ENCODE data around the gene AGAP9. TPM values are rescaled to one million over a fixed set of nuclear protein-coding genes. Genes with fewer than 3 reads are reported as not detected.
"Not testable (repeated sequence)": the region's sequence is repeated elsewhere in the genome, so short reads cannot be mapped to it uniquely, and the experiment has no call there.

Gene AGAP9
- polyA plus RNA-seq, 1 donor from 2014 or later, result 0.90 TPM

DNA sequence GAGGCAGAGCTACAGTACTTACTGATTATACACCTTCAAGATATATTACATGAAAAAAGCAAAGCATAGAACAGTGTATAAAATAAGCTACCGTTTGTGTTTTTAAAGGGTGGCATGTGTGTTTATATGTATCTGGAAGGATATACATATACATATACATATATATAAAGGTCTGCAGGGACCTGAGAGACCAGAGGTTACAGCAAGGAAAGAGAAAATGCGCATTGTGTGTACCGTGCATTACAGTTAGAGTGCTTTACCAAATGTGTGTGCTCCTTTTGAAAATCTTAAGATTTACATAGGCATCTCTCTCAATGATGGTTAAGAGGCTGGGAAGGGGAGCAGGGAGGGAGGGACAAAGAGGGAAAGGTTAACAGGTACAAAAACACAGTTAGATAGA is 23.8 kb upstream of the AGAP9 start:
- H3K4me1 Mint-ChIP-seq, H3K27me3 Mint-ChIP-seq, H3K27ac Mint-ChIP-seq, H3K36me3 Mint-ChIP-seq, H3K4me3 Mint-ChIP-seq, H3K9me3 Mint-ChIP-seq: not testable (repeated sequence)

DNA sequence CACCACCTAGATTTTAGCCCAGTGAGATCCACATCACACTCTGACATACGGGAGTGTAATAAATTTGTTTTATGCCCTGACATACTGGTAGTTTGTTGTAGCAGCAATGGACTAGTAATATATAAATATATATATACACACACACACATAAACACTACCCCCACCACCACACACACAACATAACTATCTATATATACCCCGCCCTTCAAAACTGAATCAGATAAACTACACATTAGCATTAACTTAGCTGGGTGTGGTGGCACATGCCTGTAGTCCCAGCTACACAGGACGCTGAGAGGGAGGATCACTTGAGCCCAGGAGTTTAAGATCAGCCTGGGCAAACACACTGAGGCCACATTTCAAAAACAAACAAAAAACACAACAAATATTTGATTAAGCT is 13.0 kb upstream of the AGAP9 start:
- not testable (repeated sequence) for H3K4me1 Mint-ChIP-seq, H3K36me3 Mint-ChIP-seq, H3K27ac Mint-ChIP-seq, H3K4me3 Mint-ChIP-seq, H3K9me3 Mint-ChIP-seq, H3K27me3 Mint-ChIP-seq

DNA sequence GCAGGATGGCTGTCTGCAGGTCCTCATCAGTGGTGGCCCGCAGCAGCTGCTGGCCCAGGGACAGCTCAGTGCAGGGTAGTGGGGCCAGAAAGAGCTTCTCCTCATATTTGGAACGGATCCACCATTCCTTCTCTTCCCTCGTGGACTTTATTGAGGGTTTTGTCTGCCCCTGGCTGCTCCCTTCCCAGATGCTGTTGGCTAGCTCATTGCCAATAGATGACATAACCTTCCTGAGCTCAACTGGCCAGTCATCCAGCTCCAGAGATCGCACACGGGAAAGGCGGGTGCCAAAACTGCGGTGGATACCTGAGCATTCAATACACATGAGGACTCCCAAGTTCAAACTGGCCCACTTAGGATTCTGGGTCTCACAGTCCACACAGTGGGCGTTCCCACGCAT is 21.1 kb downstream of the AGAP9 start:
- not testable (repeated sequence) for H3K27me3 Mint-ChIP-seq, H3K4me3 Mint-ChIP-seq, H3K27ac Mint-ChIP-seq, H3K4me1 Mint-ChIP-seq, H3K9me3 Mint-ChIP-seq, H3K36me3 Mint-ChIP-seq

DNA sequence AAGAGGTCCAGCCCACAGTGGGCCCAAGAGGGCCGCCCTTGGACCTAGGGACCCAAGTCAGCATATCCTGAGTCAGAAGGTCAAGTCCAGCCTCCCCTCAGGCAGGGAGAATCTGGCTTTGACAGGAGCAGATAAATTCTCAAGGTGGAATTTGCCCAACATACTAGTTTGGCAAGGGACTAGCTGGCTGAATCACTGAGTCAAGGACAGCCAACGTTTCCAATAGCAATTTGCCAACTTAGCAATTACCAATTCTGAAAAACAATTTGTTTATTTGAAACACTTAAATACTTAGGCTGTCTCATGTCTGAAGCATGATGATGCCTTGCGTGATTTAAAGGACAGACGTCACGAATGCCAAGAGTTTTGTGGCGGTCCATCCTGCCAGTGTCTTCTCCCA is 29.2 kb downstream of the AGAP9 start:
- not testable (repeated sequence) for H3K27me3 Mint-ChIP-seq, H3K36me3 Mint-ChIP-seq, H3K4me3 Mint-ChIP-seq, H3K27ac Mint-ChIP-seq, H3K9me3 Mint-ChIP-seq, H3K4me1 Mint-ChIP-seq

DNA sequence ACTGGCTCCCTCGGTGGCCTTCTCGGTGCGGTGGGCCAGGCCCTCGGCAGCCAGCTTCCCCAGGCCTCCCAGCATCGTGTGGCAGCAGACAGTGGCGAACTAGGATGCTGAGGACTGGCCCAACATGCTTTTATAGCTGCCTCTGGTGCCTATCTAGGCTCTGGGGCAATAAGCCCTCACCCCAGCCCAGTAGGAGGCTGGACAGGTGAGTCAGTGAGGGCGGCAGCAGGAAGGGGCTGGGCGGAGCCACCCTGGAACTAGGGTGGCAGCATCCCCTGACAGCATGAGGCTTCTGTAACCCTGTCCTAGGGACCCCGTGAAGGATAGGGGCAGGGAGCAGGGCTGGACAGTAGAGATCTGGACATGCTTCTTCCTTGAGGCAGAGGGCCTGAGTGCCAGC is 31.8 kb downstream of the AGAP9 start, which contains the start of gene FAM25G:
Gene FAM25G, minus strand, starts transcription at position 101 of the 400 bp plus-strand sequence. Its CDS starts 26 bp downstream, at position 75.
- H3K27me3 Mint-ChIP-seq, result not testable (repeated sequence)

DNA sequence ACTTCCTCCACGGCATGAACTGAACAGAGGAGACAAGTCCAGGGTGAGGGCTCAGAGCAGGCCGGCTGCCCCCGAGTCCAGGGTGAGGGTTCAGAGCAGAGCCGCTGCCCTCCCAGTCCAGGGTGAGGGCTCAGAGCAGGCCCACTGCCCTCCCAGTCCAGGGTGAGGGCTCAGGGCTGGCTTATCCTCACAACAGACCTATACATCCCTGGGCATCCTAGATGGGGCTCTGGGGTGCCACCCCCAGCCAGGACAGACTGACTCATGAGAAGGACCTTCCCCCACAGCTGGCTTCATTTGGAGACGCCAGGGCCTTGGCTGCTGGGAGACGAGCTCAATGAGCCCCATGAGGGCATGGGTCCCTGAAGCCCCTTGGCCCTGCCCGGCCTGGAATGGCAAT is 33.8 kb downstream of the AGAP9 start:
- not testable (repeated sequence) for H3K4me1 Mint-ChIP-seq, H3K27me3 Mint-ChIP-seq, H3K4me3 Mint-ChIP-seq, H3K9me3 Mint-ChIP-seq, H3K27ac Mint-ChIP-seq, H3K36me3 Mint-ChIP-seq

More for the DNA sequence above, 31.8 kb downstream of the AGAP9 start, which contains the start of gene FAM25G:
- not testable (repeated sequence) for H3K4me1 Mint-ChIP-seq, H3K27ac Mint-ChIP-seq, H3K4me3 Mint-ChIP-seq, H3K36me3 Mint-ChIP-seq, H3K9me3 Mint-ChIP-seq

DNA sequence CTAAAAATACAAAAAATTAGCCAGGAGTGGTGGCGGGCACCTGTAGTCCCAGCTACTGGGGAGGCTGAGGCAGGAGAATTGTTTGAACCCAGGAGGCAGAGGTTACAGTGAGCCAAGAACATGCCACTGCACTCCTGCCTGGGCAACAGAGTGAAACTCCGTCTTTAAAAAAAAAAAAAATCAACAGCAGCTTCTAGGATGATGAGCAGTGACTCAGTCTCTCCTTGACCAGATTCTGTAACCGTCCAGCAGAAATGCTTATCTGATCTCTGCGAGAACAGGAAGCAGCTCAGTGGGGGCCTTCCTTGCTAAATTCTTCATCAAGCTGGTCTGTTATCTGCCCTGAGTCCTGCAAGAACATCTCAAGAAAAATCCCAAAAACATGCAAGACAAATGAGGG is 37.5 kb downstream of the AGAP9 start:
- H3K36me3 Mint-ChIP-seq, H3K27ac Mint-ChIP-seq, H3K4me3 Mint-ChIP-seq: not testable (repeated sequence)

DNA sequence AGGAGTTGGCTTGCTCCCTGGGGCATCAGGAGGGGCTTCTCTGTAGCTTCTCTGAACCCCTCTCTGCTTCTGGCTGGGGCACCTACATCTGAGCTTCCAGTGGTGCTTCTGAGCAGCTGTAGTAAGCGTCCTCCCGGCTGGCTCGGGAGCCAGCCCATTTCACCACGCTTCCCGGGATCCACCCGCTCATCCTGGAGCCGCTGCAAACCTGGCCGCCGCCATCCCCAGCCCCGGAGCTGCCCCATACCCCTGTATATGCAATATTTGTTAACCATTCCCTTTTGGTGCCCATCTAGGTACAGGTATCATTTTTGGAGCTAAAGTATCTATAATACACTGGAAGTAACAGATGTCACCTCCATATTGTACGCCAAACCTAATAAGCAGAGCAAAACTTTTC is 38.7 kb downstream of the AGAP9 start:
- H3K36me3 Mint-ChIP-seq, H3K9me3 Mint-ChIP-seq, H3K4me3 Mint-ChIP-seq, H3K27ac Mint-ChIP-seq, H3K27me3 Mint-ChIP-seq, H3K4me1 Mint-ChIP-seq: not testable (repeated sequence)

More for the DNA sequence above, 37.5 kb downstream of the AGAP9 start:
- H3K27me3 Mint-ChIP-seq, H3K9me3 Mint-ChIP-seq, H3K4me1 Mint-ChIP-seq: not testable (repeated sequence)

DNA sequence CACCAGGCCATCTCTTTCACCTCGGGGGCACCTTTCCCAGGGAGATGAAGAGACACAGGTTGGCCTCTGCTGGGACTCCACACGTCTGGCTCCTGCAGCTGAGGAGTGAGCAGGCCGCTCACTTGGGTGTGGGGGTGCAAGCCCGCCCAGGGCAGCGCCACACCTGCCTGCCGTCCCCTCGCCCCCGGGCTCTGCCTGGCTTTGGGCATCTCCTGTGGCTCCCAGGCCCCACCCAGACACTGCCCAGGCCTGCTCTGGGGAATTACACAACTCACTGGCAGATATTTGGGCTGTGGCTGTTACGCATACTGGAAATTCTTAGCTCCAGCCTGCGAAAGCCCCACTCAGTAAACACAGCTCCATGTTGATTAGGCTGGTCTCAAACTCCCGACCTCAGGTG is 39.5 kb downstream of the AGAP9 start, which contains the start of gene ANXA8:
Gene ANXA8, minus strand, starts transcription at position 193 of the 400 bp plus-strand sequence. Its CDS starts 182 bp downstream, at position 11.
- H3K27ac Mint-ChIP-seq, result not testable (repeated sequence)

DNA sequence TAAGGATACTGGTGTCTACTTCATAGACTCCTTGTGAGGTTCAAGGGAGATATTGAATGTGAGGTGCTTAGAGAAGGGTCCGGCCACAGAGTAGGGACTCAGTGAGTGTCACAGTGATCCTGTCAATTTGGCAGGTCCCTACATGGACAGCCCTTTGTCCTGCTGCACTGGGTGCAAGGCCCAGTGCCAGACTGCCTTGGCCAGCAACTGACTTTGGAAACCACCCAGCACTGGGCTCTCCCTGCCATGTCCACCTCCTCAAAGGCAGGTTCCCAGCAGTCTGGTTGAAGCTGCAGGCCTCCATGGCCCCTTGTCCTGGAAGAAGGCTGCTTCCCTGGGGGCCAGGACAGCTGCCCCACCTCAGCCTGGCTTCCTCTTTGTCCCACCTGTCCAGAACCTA is 41.1 kb downstream of the AGAP9 start:
- not testable (repeated sequence) for H3K9me3 Mint-ChIP-seq, H3K27me3 Mint-ChIP-seq, H3K36me3 Mint-ChIP-seq, H3K4me1 Mint-ChIP-seq, H3K27ac Mint-ChIP-seq, H3K4me3 Mint-ChIP-seq

More for the DNA sequence above, 39.5 kb downstream of the AGAP9 start, which contains the start of gene ANXA8:
- not testable (repeated sequence) for H3K9me3 Mint-ChIP-seq, H3K4me1 Mint-ChIP-seq, H3K4me3 Mint-ChIP-seq, H3K27me3 Mint-ChIP-seq, H3K36me3 Mint-ChIP-seq

DNA sequence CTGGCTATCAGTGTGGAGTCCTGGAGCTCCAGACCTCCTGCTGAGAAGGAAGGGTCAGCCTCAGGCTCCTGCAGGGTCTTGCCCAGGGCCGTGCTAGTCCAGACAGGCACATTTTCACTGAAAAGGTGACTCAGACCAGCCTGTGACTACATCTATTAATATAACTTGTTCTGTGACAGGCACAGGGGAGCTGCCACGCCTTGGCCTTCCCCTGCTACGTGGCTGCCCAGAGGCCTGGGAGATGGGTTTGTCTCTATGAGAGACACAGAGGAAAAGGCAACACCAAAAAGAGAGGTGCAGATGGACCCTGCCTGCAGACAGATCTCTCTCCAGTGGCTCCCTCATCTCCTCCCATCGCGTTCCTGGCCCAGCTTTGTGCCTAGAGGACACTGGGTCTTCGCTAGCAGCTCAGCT is 41.7 kb downstream of the AGAP9 start:
- H3K27me3 Mint-ChIP-seq, H3K9me3 Mint-ChIP-seq, H3K4me1 Mint-ChIP-seq, H3K27ac Mint-ChIP-seq, H3K36me3 Mint-ChIP-seq, H3K4me3 Mint-ChIP-seq: not testable (repeated sequence)

DNA sequence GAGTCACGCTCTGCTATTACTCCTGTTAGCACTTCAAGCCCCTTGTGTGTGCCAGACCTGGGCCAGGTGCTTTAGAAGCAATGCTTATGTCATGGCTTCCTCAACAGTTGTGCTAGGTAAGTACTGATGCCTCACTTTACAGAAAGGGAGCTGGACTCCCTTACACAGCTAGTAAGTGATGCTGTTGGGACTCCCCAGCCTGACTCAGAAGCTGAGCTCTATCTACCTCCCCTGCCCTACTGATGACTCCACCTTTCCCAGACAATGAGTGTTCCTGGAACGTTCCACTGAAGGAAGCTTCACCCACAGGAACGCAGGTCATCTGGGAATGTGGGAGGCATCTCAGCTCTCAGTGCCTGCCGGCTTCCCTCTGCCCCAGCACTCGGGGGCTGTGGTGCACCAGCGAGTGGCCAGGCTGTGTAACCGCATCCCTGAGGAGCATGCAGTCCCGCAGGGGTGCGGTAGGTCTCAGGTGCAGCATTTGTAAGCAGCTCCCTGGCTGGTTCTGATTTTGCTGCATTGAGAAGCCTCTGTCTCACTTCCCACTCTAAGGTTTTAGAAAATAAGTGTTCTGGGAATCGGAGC is 42.2 kb downstream of the AGAP9 start:
- not testable (repeated sequence) for H3K4me1 Mint-ChIP-seq, H3K36me3 Mint-ChIP-seq, H3K27me3 Mint-ChIP-seq

DNA sequence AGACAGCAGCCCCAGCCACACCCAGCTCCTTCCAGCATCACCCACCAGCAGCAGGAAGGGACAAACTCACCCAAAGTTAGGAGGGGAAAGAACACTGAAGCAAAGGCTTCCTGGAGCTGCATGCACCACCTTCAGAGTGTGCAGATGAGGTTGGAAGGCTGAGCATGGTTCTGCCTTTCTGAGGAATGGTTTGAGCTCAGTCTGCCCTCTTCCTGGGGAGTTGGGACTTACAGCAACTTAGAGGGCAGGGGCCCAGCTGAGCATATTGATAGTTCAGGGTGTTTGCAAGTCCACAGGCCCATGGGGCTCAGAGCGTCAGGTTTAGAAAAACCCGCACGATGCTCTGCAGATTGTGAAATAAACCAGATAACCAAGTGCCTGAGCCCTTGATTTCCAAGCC is 43.3 kb downstream of the AGAP9 start:
- not testable (repeated sequence) for H3K36me3 Mint-ChIP-seq, H3K27me3 Mint-ChIP-seq, H3K27ac Mint-ChIP-seq, H3K4me1 Mint-ChIP-seq, H3K4me3 Mint-ChIP-seq, H3K9me3 Mint-ChIP-seq

More for the DNA sequence above, 42.2 kb downstream of the AGAP9 start:
- H3K9me3 Mint-ChIP-seq, H3K4me3 Mint-ChIP-seq, H3K27ac Mint-ChIP-seq: not testable (repeated sequence)

DNA sequence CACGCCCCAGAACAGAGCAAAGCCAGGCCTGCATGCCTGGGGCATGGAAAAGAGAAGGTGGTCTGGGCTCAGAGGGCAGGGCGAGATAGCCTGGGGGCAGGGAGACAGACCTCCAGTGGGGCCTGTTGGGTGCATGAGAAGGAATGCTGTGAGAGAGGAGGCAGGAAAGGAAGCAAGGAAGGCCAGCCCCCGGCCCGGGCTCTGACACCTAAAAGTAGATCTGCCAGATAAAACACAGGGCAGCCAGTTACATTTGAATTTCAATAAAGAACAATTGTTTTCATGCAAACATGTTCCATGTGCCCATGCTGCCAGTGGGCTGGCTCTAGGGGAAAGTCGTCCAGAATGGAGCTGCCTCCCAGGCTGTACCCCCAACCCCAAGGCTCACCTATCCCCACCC is 45.3 kb downstream of the AGAP9 start:
- H3K27ac Mint-ChIP-seq, H3K4me1 Mint-ChIP-seq, H3K4me3 Mint-ChIP-seq, H3K36me3 Mint-ChIP-seq, H3K27me3 Mint-ChIP-seq, H3K9me3 Mint-ChIP-seq: not testable (repeated sequence)

DNA sequence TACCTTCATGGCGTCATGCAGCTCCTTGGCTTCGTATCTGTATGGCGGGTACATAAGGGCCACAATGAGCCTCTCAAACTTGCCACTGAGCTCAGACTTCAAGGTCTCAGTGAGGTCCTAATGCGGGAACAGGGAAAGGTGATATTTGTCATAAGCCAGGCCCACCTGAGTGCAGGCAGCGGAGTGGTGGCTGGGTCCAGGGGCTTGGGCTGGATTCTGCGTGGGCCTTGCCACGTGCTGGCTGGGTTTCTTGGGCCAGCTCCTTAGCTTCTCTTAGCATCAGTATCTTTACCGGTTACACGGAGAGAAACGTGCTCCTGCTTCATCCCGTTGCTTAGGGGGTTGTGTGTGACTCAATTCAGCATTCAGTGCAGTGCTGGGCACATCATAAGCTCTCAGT is 46.4 kb downstream of the AGAP9 start:
- not testable (repeated sequence) for H3K27me3 Mint-ChIP-seq, H3K4me1 Mint-ChIP-seq, H3K27ac Mint-ChIP-seq, H3K36me3 Mint-ChIP-seq, H3K4me3 Mint-ChIP-seq, H3K9me3 Mint-ChIP-seq

DNA sequence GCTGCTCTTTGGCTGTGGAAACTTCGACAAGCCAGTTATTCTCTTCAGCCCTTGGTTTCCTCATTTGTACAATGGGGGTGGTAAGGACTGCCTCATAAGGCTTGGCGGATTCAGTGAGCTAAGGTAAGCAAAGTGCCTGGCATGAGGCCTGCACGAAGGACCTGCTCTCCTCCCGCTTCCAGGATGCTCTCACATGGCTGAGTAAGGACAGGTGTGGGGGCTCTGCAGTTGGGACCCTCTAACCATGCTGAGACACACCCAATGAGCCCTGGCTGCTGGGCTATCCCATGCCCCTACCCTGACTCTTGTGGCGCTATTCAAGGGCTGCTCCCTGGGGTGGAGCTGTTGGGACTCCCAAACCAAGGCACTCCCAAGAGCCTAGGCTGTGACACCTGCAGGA is 48.3 kb downstream of the AGAP9 start:
- not testable (repeated sequence) for H3K27me3 Mint-ChIP-seq, H3K36me3 Mint-ChIP-seq, H3K4me1 Mint-ChIP-seq, H3K27ac Mint-ChIP-seq, H3K9me3 Mint-ChIP-seq, H3K4me3 Mint-ChIP-seq

DNA sequence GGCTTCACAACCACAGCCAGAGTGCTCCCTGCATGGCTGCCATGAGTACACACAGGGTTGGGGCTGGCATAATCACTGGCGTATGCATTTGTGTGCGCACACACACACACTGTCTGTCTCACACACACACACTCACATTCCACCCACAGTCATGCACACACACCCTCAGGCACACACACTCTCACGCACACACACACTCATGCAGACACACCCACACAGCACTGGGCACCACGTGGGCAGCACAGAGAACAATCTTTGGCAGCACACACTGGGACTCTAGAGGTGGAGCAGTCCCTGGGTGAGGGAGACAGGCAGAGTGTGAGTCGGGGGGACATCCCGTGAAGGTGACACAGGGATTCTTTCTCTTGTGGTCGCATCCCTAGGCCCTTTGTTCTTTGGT is 49.9 kb downstream of the AGAP9 start:
- not testable (repeated sequence) for H3K36me3 Mint-ChIP-seq, H3K4me3 Mint-ChIP-seq, H3K4me1 Mint-ChIP-seq, H3K27ac Mint-ChIP-seq, H3K9me3 Mint-ChIP-seq, H3K27me3 Mint-ChIP-seq
